ENCODE data around the gene CDH11.

GRCh38 chr16:65065031-65065430 is 56.8 kb downstream of the CDH11 start:
- no peak for TF ChIP-seq CTCF (IDR thresholded peaks at IDR 0.05)
- no peak for TF ChIP-seq POLR2A (IDR thresholded peaks at IDR 0.05)
